SU-DHL-6 (cell line): Measurements from ENCODE around the gene SH3TC2.

ENCODE experiments used
- H2AFZ ChIP-seq: fragments of 200-600 bp; sonication (generic); 2 replicates; pipeline ENCODE4 v1.6.1; 2014; ENCODE audit warnings: low read depth, mild to moderate bottlenecking, moderate library complexity, mixed read lengths, antibody characterized with exemption, low read length; ENCODE audit not compliant: severe bottlenecking
- H3F3A ChIP-seq: fragments of 200-600 bp; shearing (Covaris generic); 2 replicates; pipeline ENCODE4 v1.6.0; 2016; ENCODE audit warnings: antibody characterized with exemption, mild to moderate bottlenecking; ENCODE audit not compliant: insufficient read depth
- H3K27ac ChIP-seq: fragments of 200-600 bp; sonication (generic); 2 replicates; pipeline ENCODE4 v1.5.1; 2016; ENCODE audit warnings: low read depth, mild to moderate bottlenecking, low read length, moderate library complexity, mixed read lengths
- H3K27me3 ChIP-seq: fragments of 200-600 bp; sonication (generic), shearing (Covaris generic); 2 replicates; pipeline ENCODE4 v1.6.0; 2014; ENCODE audit warnings: mild to moderate bottlenecking, low read length
- H3K36me3 ChIP-seq: fragments of 200-600 bp; sonication (generic); 2 replicates; pipeline ENCODE4 v1.6.1; 2014; ENCODE audit warnings: mild to moderate bottlenecking, low read length, mixed read lengths
- H3K4me2 ChIP-seq: fragments of 300-600, 200-600 bp; shearing (Covaris generic), sonication (generic); 2 replicates; pipeline ENCODE4 v1.6.0; 2014; ENCODE audit warnings: low read length, low read depth, mild to moderate bottlenecking; ENCODE audit not compliant: poor library complexity, severe bottlenecking
- H3K4me3 ChIP-seq: fragments of 200-600 bp; sonication (generic); 2 replicates; pipeline ENCODE4 v1.5.1; 2014; ENCODE audit warnings: antibody characterized with exemption, low read length, mild to moderate bottlenecking, mixed read lengths; ENCODE audit not compliant: insufficient read depth, poor library complexity, severe bottlenecking
- H3K79me2 ChIP-seq: fragments of 200-600 bp; sonication (generic); 2 replicates; pipeline ENCODE4 v1.6.1; 2014; ENCODE audit warnings: mild to moderate bottlenecking, low read length, moderate library complexity; ENCODE audit not compliant: insufficient read depth
- H3K9ac ChIP-seq: fragments of 200-600 bp; sonication (generic); 2 replicates; pipeline ENCODE4 v1.7.0; 2014; ENCODE audit warnings: mild to moderate bottlenecking, low read length
- H3K9me2 ChIP-seq: fragments of 200-600 bp; sonication (generic); replicated peaks from 2 replicates; pipeline ENCODE4 v1.6.1; 2014; ENCODE audit warnings: low read length; ENCODE audit not compliant: insufficient read depth
- H3K9me3 ChIP-seq: fragments of 200-600 bp; sonication (generic); 2 replicates; pipeline ENCODE4 v1.6.1; 2014; ENCODE audit warnings: low read length, mixed read lengths; ENCODE audit not compliant: insufficient read depth
- H4K20me1 ChIP-seq: fragments of 200-600 bp; sonication (generic); 2 replicates; pipeline ENCODE4 v1.6.1; 2014; ENCODE audit warnings: low read depth, mild to moderate bottlenecking, antibody characterized with exemption, low read length, moderate library complexity, mixed read lengths
- EZH2phosphoT487 ChIP-seq: fragments of 200-600 bp; sonication (generic), shearing (Covaris generic); conservative IDR thresholded peaks from 2 replicates; pipeline ENCODE4 v1.6.1; 2018; ENCODE audit warnings: mild to moderate bottlenecking, antibody characterized with exemption, low read length, moderate library complexity, mixed read lengths
- TF ChIP-seq, protein P1 (sequence below): fragments of 200-600 bp; sonication (generic); IDR thresholded peaks from one replicate; pipeline ENCODE4 v1.5.1; 2017; ENCODE audit warnings: antibody characterized with exemption, mild to moderate bottlenecking, low read length, moderate library complexity; ENCODE audit not compliant: insufficient read depth, poor library complexity, severe bottlenecking

Gene SH3TC2

DNA sequence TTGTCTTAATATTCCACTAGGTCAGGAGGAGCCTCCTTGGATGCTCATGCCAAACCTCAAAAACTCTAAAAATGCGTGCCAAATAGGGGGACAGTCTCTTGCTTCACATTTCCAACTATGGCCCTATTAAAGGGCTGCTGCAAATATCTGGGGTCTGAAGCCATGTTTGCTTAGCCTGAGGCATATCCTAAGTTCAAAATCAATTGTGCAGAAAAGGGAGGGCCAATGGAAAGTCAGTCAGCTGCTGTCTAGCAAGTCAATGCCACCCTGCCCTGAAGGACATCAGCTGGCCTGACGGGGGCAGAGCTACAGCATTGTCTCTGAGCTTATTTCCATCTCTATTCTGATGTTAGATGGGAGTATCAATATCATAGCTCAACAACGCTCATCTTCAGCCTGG is 93.6 kb downstream of the SH3TC2 start:
- Histone ChIP-seq H3K9me3 (no peaks in the 10 kb centered on the region), H3K9me2 (no peaks in the 10 kb centered on the region), H3K27me3 (no peaks in the 10 kb centered on the region), H3K9ac (no peak overlapping the region), H2AFZ (no peak overlapping the region), H3K4me2 (no peak overlapping the region), H3K79me2 (no peaks in the 10 kb centered on the region), H4K20me1 (no peaks in the 10 kb centered on the region), H3K27ac (no peak overlapping the region), H3K36me3 (no peaks in the 10 kb centered on the region), H3F3A (no peaks in the 10 kb centered on the region), H3K4me3 (no peak overlapping the region)
- TF ChIP-seq, protein P1, sequence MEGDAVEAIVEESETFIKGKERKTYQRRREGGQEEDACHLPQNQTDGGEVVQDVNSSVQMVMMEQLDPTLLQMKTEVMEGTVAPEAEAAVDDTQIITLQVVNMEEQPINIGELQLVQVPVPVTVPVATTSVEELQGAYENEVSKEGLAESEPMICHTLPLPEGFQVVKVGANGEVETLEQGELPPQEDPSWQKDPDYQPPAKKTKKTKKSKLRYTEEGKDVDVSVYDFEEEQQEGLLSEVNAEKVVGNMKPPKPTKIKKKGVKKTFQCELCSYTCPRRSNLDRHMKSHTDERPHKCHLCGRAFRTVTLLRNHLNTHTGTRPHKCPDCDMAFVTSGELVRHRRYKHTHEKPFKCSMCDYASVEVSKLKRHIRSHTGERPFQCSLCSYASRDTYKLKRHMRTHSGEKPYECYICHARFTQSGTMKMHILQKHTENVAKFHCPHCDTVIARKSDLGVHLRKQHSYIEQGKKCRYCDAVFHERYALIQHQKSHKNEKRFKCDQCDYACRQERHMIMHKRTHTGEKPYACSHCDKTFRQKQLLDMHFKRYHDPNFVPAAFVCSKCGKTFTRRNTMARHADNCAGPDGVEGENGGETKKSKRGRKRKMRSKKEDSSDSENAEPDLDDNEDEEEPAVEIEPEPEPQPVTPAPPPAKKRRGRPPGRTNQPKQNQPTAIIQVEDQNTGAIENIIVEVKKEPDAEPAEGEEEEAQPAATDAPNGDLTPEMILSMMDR: no peak
- TF ChIP-seq EZH2phosphoT487: no peak

DNA sequence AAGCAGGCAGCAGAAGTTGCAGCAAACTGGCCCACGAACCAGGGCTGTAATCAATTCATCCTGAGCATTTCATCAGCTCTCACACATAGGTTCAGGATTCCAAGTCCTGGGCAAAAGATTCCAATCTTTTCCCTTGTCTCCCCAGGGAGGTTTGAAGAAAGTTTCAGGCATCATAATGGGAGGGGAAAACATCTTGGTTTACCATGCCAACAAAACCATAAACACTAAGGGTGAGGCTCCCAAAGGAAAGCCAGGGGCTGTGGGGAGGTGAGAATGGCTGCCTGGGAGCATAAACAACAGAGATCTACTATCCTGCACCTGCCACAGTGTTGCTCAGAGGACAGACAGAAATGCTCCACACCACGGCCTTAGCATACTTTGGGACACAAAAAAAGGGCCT is 94.6 kb downstream of the SH3TC2 start:
- H3K27ac ChIP-seq: no peak overlapping the region
- no peak for TF ChIP-seq EZH2phosphoT487
- TF ChIP-seq, protein P1: no peak

DNA sequence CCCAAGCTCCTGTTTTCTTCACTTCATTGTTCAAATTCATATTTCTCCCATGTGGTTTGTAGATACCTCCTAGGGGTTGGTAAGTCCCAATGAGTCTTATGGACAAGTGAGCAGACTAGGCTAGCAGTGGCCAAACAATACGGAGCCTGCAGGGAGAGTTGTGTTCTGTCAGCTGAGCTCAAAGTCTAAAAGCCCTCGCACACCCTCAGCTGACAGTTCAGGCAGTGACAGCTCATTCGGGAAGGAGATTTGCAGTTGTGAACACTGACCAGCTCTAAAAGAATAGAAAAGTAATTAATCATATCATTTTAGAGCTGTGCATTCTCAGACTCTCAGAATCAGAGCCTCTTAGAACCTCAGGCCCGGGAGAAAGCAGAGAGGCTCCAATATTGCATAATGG is 95.1 kb downstream of the SH3TC2 start:
- H3F3A ChIP-seq: no peaks in the 10 kb centered on the region
- H3K9me2 ChIP-seq: no peaks in the 10 kb centered on the region
- no peaks in the 10 kb centered on the region for H3K9me3 ChIP-seq
- no peaks in the 10 kb centered on the region for H4K20me1 ChIP-seq
- no peak overlapping the region for H2AFZ ChIP-seq
- no peak overlapping the region for H3K4me3 ChIP-seq
- H3K27ac ChIP-seq: no peak overlapping the region
- H3K9ac ChIP-seq: no peak overlapping the region
- H3K79me2 ChIP-seq: no peaks in the 10 kb centered on the region
- H3K4me2 ChIP-seq: no peak overlapping the region
- H3K27me3 ChIP-seq: no peaks in the 10 kb centered on the region
- H3K36me3 ChIP-seq: no peaks in the 10 kb centered on the region
- no peak for TF ChIP-seq EZH2phosphoT487
- TF ChIP-seq, protein P1: no peak

More for the DNA sequence above, 94.6 kb downstream of the SH3TC2 start:
- H4K20me1 ChIP-seq: no peaks in the 10 kb centered on the region
- H3K4me2 ChIP-seq: no peak overlapping the region
- no peaks in the 10 kb centered on the region for H3K27me3 ChIP-seq
- H3K4me3 ChIP-seq: no peak overlapping the region
- no peak overlapping the region for H3K9ac ChIP-seq
- H3F3A ChIP-seq: no peaks in the 10 kb centered on the region
- H3K9me2 ChIP-seq: no peaks in the 10 kb centered on the region
- H2AFZ ChIP-seq: no peak overlapping the region
- no peaks in the 10 kb centered on the region for H3K36me3 ChIP-seq
- H3K9me3 ChIP-seq: no peaks in the 10 kb centered on the region
- H3K79me2 ChIP-seq: no peaks in the 10 kb centered on the region

DNA sequence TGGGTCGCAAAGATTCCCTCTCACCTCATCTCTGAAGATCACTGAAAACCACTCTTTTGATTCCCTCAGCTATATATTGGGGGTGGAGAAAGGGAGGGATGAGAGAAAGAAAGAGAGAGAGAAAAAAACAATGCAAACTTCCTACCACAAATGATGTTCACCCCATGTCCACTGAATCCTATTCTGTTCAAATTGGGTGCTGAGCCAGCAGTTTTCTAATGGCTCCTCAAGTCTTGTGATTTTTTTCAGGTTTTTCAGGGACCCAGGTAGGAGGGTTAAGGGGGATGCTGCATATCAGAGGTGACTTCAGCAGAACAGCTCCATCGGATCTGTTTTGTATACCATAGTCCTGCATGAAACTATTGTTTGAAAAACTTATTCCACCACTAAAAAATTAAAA is 95.9 kb downstream of the SH3TC2 start:
- Histone ChIP-seq H3K79me2 (no peaks in the 10 kb centered on the region), H3K4me2 (no peak overlapping the region), H2AFZ (no peak overlapping the region), H3K27me3 (no peaks in the 10 kb centered on the region), H3K4me3 (no peak overlapping the region), H3K9me2 (no peaks in the 10 kb centered on the region), H3K36me3 (no peaks in the 10 kb centered on the region), H3F3A (no peaks in the 10 kb centered on the region), H3K27ac (no peak overlapping the region), H4K20me1 (no peaks in the 10 kb centered on the region), H3K9me3 (no peaks in the 10 kb centered on the region), H3K9ac (no peak overlapping the region)
- TF ChIP-seq, protein P1: no peak
- no peak for TF ChIP-seq EZH2phosphoT487
